ENCODE results near the gene HSF4.

Gene HSF4

DNA sequence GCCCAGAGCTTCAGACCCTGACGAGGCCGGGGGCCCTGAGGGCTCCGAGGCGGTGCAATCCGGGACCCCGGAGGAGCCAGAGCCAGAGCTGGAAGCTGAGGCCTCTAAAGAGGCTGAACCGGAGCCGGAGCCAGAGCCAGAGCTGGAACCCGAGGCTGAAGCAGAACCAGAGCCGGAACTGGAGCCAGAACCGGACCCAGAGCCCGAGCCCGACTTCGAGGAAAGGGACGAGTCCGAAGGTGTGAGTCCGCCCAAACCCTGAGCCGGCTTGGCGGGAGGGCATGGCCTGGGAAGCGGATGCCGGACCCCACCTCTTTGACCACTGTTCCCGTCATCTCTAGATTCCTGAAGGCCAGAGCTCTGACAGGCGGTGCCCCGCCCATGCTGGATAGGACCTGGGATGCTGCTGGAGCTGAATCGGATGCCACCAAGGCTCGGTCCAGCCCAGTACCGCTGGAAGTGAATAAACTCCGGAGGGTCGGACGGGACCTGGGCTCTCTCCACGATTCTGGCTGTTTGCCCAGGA, 10.2 kb downstream of the HSF4 start:
- Histone ChIP-seq H3K27me3 (ENCODE audit: insufficient read depth, low read length, poor library complexity, severe bottlenecking) (no peaks in the 10 kb centered on the region), H4K20me1 (ENCODE audit: insufficient read depth, low read length, poor library complexity, severe bottlenecking) (no peaks in the 10 kb centered on the region), H3F3A (ENCODE audit: low read depth) (no peaks in the 10 kb centered on the region), H3K4me3 (ENCODE audit: low read length, poor library complexity, severe bottlenecking) (peak overlapping the region; percentile 73), H3K4me2 (ENCODE audit: low read depth, low read length, poor library complexity, severe bottlenecking) (peak overlapping the region; percentile 98), H3K79me2 (ENCODE audit: insufficient read depth, low read length) (peaks cover 9% of the 10 kb centered on the region; the same call in 1 of the 2 replicates), H3K9me3 (ENCODE audit: insufficient read depth, low read depth, low read length) (no peaks in the 10 kb centered on the region), H3K9ac (ENCODE audit: low read depth, low read length, poor library complexity, severe bottlenecking) (peak overlapping the region; percentile 77), H2AFZ (ENCODE audit: low read length) (peak overlapping the region; percentile 53), H3K4me1 (ENCODE audit: insufficient read depth, low read length, poor library complexity, severe bottlenecking) (peaks cover 30% of the 10 kb centered on the region), H3K9me2 (replicated peaks; ENCODE audit: low read depth, low read length) (no peaks in the 10 kb centered on the region), H3K36me3 (ENCODE audit: insufficient read depth, low read length) (no peaks in the 10 kb centered on the region)
- no peak for TF ChIP-seq EZH2phosphoT487 (IDR thresholded peaks at IDR 0.05; ENCODE audit: borderline replicate concordance)
- TF ChIP-seq, protein P1, sequence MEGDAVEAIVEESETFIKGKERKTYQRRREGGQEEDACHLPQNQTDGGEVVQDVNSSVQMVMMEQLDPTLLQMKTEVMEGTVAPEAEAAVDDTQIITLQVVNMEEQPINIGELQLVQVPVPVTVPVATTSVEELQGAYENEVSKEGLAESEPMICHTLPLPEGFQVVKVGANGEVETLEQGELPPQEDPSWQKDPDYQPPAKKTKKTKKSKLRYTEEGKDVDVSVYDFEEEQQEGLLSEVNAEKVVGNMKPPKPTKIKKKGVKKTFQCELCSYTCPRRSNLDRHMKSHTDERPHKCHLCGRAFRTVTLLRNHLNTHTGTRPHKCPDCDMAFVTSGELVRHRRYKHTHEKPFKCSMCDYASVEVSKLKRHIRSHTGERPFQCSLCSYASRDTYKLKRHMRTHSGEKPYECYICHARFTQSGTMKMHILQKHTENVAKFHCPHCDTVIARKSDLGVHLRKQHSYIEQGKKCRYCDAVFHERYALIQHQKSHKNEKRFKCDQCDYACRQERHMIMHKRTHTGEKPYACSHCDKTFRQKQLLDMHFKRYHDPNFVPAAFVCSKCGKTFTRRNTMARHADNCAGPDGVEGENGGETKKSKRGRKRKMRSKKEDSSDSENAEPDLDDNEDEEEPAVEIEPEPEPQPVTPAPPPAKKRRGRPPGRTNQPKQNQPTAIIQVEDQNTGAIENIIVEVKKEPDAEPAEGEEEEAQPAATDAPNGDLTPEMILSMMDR (conservative IDR thresholded peaks at IDR 0.05; ENCODE audit: low read length): no peak

DNA sequence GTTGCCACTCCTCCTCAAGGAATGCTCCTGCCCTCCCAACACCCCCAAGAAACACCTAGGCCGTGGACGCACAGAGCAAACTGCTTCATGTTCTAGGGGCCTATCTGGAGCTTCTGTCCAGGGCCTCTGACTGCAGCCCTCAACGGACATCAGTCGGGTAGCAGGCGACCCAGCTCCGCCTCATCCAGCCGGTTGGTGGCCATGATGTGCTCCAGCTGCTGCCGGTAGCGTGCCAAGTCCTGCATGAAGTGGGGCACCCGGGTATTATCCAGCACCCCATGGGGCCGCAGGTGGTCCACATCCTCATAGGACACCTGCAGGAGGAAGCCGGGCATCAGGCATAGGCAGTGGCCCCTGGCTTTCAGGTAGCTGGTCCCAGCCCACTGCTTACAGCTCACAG, 12.1 kb downstream of the HSF4 start:
- Histone ChIP-seq H3K4me1 (ENCODE audit: insufficient read depth, low read length, poor library complexity, severe bottlenecking) (peaks cover 25% of the 10 kb centered on the region), H3K4me2 (ENCODE audit: low read depth, low read length, poor library complexity, severe bottlenecking) (no peak overlapping the region), H3K9me2 (replicated peaks; ENCODE audit: low read depth, low read length) (no peaks in the 10 kb centered on the region), H3F3A (ENCODE audit: low read depth) (no peaks in the 10 kb centered on the region), H3K79me2 (ENCODE audit: insufficient read depth, low read length) (peaks cover 20% of the 10 kb centered on the region; the same call in 1 of the 2 replicates), H3K36me3 (ENCODE audit: insufficient read depth, low read length) (no peaks in the 10 kb centered on the region), H3K27me3 (ENCODE audit: insufficient read depth, low read length, poor library complexity, severe bottlenecking) (no peaks in the 10 kb centered on the region), H3K9ac (ENCODE audit: low read depth, low read length, poor library complexity, severe bottlenecking) (no peak overlapping the region), H2AFZ (ENCODE audit: low read length) (no peak overlapping the region), H3K4me3 (ENCODE audit: low read length, poor library complexity, severe bottlenecking) (no peak overlapping the region), H3K9me3 (ENCODE audit: insufficient read depth, low read depth, low read length) (no peaks in the 10 kb centered on the region), H4K20me1 (ENCODE audit: insufficient read depth, low read length, poor library complexity, severe bottlenecking) (no peaks in the 10 kb centered on the region)
- no peak for TF ChIP-seq EZH2phosphoT487 (IDR thresholded peaks at IDR 0.05; ENCODE audit: borderline replicate concordance)
- TF ChIP-seq, protein P1 (conservative IDR thresholded peaks at IDR 0.05; ENCODE audit: low read length): no peak

DNA sequence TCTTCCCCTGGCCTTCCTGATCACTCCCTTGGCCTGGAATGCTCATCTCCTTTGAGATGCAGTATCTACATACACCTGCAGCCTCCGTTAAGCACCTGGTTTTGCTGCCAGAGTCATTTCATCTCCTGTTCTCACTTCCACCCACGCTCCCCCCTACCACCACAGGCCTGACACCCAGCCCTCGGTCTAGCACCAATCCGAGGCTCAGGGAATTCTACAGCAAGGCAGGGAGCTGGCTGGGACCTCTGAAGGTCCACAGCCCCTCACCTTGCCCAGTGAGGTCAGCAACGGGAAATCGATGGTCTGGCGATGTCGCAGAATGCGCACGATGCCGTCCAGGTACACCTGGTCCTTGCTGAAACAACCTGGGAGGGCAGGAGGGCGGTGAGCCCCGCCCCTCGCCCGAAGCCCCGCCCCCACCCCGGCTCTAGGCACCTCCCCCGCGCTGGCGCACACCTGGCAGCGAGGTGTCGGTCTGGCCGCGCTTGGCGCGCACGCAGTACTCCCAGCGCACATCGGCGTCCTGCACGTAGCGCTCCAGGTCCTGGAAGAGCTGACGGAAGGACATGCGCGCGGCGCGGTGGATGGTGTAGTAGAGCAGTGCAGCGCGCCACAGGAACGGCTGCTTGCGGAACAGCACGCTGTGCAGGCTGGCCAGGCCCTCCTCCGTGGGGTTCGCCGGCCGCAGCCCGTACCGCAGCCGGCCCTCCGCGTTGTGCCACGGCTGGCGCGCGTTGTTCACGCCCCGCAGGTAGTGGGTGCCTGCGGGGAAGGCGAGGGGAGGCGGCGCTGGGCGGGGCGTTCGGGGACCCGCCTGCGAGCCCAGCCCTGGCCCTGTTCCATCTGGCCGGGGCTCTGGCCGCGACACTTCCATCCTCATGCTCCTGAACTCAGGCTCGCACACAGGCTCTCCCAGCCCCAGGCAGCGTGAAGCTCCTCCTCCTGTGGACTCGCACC, 13.5 kb downstream of the HSF4 start:
- Histone ChIP-seq H3K9ac (ENCODE audit: low read depth, low read length, poor library complexity, severe bottlenecking) (no peak overlapping the region), H3K4me3 (ENCODE audit: low read length, poor library complexity, severe bottlenecking) (no peak overlapping the region), H4K20me1 (ENCODE audit: insufficient read depth, low read length, poor library complexity, severe bottlenecking) (peaks cover 9% of the 10 kb centered on the region)

More for the DNA sequence above, 13.5 kb downstream of the HSF4 start:
- Histone ChIP-seq H3K4me2 (ENCODE audit: low read depth, low read length, poor library complexity, severe bottlenecking) (no peak overlapping the region), H2AFZ (ENCODE audit: low read length) (no peak overlapping the region), H3K36me3 (ENCODE audit: insufficient read depth, low read length) (no peaks in the 10 kb centered on the region), H3K27me3 (ENCODE audit: insufficient read depth, low read length, poor library complexity, severe bottlenecking) (no peaks in the 10 kb centered on the region), H3F3A (ENCODE audit: low read depth) (no peaks in the 10 kb centered on the region), H3K9me2 (replicated peaks; ENCODE audit: low read depth, low read length) (no peaks in the 10 kb centered on the region), H3K9me3 (ENCODE audit: insufficient read depth, low read depth, low read length) (no peaks in the 10 kb centered on the region), H3K79me2 (ENCODE audit: insufficient read depth, low read length) (peaks cover 29% of the 10 kb centered on the region), H3K4me1 (ENCODE audit: insufficient read depth, low read length, poor library complexity, severe bottlenecking) (peaks cover 35% of the 10 kb centered on the region)
- TF ChIP-seq EZH2phosphoT487 (IDR thresholded peaks at IDR 0.05; ENCODE audit: borderline replicate concordance): no peak
- TF ChIP-seq, protein P1 (conservative IDR thresholded peaks at IDR 0.05; ENCODE audit: low read length): no peak

Data from Loucy (cell line).